ENCODE results near the gene XRRA1. TPM values are rescaled to one million over a fixed set of nuclear protein-coding genes. Genes with fewer than 3 reads are reported as not detected.

The XRRA1 gene
- total RNA-seq, 1 experiment from 2014 or later, result 17.3 TPM

DNA sequence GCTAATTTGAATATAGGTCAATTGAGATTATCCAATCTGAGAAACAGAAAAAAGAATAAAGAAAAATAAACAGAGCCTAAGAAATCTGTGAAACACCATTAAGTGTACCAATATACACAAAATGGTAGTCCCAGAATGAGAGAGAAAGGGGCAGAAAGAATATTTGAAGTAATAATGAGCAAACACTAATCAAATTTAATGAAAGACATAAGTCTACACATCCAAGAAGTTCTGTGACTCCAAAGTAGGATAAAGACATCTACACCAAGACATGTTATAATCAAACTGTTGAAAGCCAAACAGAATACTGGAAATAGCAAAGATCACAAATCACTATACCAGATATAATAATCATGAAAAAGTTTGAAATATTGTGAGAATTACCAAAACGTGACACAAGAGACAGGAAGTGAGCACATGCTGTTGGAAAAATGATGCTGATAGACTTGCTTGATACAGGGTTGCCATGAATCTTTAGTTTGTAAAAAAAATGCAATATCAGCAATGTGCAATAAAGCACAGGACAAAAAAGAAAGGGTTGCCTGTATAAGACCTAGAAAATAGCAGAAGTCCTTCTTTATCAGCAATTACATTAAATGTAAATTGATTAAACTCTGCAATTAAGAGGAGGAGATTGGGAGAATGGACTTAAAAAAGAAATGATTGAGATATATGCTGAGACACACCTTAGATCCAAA is 124.5 kb downstream of the XRRA1 start:
- TF ChIP-seq SRF (IDR thresholded peaks at IDR 0.05; ENCODE audit: low read depth) (no peak), ELF1 (IDR thresholded peaks at IDR 0.05; ENCODE audit: borderline replicate concordance, low read depth) (no peak), SIN3A (IDR thresholded peaks at IDR 0.05; ENCODE audit: low read depth) (no peak), JUND (IDR thresholded peaks at IDR 0.05) (no peak), EZH2phosphoT487 (IDR thresholded peaks at IDR 0.05; ENCODE audit: borderline replicate concordance) (no peak), CBX3 (IDR thresholded peaks at IDR 0.05; ENCODE audit: low read depth) (no peak), ZFX (IDR thresholded peaks at IDR 0.05) (no peak), POLR2A (IDR thresholded peaks at IDR 0.05; ENCODE audit: borderline replicate concordance, extremely low read depth, insufficient read depth, insufficient read length) (no peak)
- TF ChIP-seq, protein P1, sequence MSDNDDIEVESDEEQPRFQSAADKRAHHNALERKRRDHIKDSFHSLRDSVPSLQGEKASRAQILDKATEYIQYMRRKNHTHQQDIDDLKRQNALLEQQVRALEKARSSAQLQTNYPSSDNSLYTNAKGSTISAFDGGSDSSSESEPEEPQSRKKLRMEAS (IDR thresholded peaks at IDR 0.05), result no peak
- TF ChIP-seq, protein P2, sequence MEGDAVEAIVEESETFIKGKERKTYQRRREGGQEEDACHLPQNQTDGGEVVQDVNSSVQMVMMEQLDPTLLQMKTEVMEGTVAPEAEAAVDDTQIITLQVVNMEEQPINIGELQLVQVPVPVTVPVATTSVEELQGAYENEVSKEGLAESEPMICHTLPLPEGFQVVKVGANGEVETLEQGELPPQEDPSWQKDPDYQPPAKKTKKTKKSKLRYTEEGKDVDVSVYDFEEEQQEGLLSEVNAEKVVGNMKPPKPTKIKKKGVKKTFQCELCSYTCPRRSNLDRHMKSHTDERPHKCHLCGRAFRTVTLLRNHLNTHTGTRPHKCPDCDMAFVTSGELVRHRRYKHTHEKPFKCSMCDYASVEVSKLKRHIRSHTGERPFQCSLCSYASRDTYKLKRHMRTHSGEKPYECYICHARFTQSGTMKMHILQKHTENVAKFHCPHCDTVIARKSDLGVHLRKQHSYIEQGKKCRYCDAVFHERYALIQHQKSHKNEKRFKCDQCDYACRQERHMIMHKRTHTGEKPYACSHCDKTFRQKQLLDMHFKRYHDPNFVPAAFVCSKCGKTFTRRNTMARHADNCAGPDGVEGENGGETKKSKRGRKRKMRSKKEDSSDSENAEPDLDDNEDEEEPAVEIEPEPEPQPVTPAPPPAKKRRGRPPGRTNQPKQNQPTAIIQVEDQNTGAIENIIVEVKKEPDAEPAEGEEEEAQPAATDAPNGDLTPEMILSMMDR (IDR thresholded peaks at IDR 0.05 in 2 of 3, conservative IDR thresholded peaks at IDR 0.05 in 1 of 3; ENCODE audit: borderline replicate concordance in 1 of 3, insufficient read depth in 1 of 3, low read depth in 2 of 3, low read length in 2 of 3), result no peak
- Histone ChIP-seq H3K4me1 (ENCODE audit: control insufficient read depth in 1 of 2, insufficient read depth in 2 of 2, low read length in 2 of 2) (peaks cover 0 to 7% of the 10 kb centered on the region in 2 experiments; a peak in 1 of 4 replicates), H3K9me3 (ENCODE audit: control insufficient read depth in 1 of 2, insufficient read depth in 1 of 2, low read depth in 1 of 2, low read length in 2 of 2) (peaks cover 4 to 5% of the 10 kb centered on the region in 2 experiments; a peak in 2 of 4 replicates), H3K4me2 (ENCODE audit: low read length) (no peak overlapping the region), H3K27ac (ENCODE audit: low read depth, low read length) (no peak overlapping the region), H3K27me3 (ENCODE audit: insufficient read depth, low read length) (no peaks in the 10 kb centered on the region), H3K9me2 (ENCODE audit: insufficient read depth) (no peaks in the 10 kb centered on the region), H3K4me3 (replicated peaks in 1 of 2; ENCODE audit: low read depth in 1 of 2, low read length in 2 of 2) (no peak overlapping the region), H3K36me3 (ENCODE audit: control insufficient read depth in 1 of 2, insufficient read depth in 2 of 2, low read length in 2 of 2) (peaks cover 0 to 38% of the 10 kb centered on the region in 2 experiments; a peak in 2 of 4 replicates), H2AFZ (ENCODE audit: low read depth, low read length, poor library complexity, severe bottlenecking) (no peak overlapping the region), H4K20me1 (ENCODE audit: insufficient read depth) (no peaks in the 10 kb centered on the region), H3K79me2 (ENCODE audit: insufficient read depth, low read length) (no peaks in the 10 kb centered on the region; the same call in 1 of the 2 replicates), H3K9ac (ENCODE audit: low read length) (no peak overlapping the region)
- POLR2A ChIA-PET, result no interaction called here
- intact Hi-C loops (cut with micrococcal nuclease), result no loop called here
- no peak for DNase-seq (ENCODE audit: low read depth, low spot score)
- CTCF ChIA-PET, result no interaction called here
- RAD21 ChIA-PET (ENCODE audit: low non-redundant PET in 1 of 2, low total read pairs in 2 of 2, uncharacterized antibody in 2 of 2, unreplicated experiment in 2 of 2), result no interaction called here
- ATAC-seq, result no peak
- BruUV-seq (replicated peaks), result no TSS peak
